HUES64 (cell line): Measurements from ENCODE around the gene SRRM3.
"Not testable (repeated sequence)": the region's sequence is repeated elsewhere in the genome, so short reads cannot be mapped to it uniquely, and the experiment has no call there.

ENCODE experiments used
- H3K27ac ChIP-seq: 2 replicates; pipeline ENCODE4 v1.7.0; 2013; ENCODE audit warnings: low read depth, low read length, inconsistent platforms
- H3K27me3 ChIP-seq: 2 replicates; pipeline ENCODE4 v1.6.1; 2013; ENCODE audit warnings: mild to moderate bottlenecking, low read length; ENCODE audit not compliant: insufficient read depth
- H3K36me3 ChIP-seq: 2 replicates; pipeline ENCODE4 v1.6.1; 2013; ENCODE audit warnings: mild to moderate bottlenecking, low read length; ENCODE audit not compliant: insufficient read depth
- H3K4me1 ChIP-seq: 2 replicates; pipeline ENCODE4 v1.6.1; 2013; ENCODE audit warnings: mild to moderate bottlenecking, low read length, moderate library complexity; ENCODE audit not compliant: insufficient read depth
- H3K4me3 ChIP-seq: 2 replicates; pipeline ENCODE4 v1.5.1; 2013; ENCODE audit warnings: mild to moderate bottlenecking, low read length, moderate library complexity
- H3K9ac ChIP-seq: 2 replicates; pipeline ENCODE4 v1.6.1; 2013; ENCODE audit warnings: mild to moderate bottlenecking, low read depth, low read length
- H3K9me3 ChIP-seq: 2 replicates; pipeline ENCODE4 v1.6.1; 2013; ENCODE audit warnings: low read depth, low read length; ENCODE audit not compliant: insufficient read depth
- WGBS: fragments of 150-250, 120-280 bp; methylation state at CpG from one replicate; pipeline ENCODE4 v1.1.7; 2013; ENCODE audit warnings: missing lambda C conversion rate; 5-methylcytosine and 5-hydroxymethylcytosine counted together

Gene SRRM3

GRCh38 chr7:76335417-76335816 lies 133.7 kb downstream of the SRRM3 start:
- H3K36me3 ChIP-seq = peaks cover 79% of the 10 kb centered on the region
- H3K27ac ChIP-seq, H3K4me3 ChIP-seq, H3K4me1 ChIP-seq, H3K27me3 ChIP-seq, H3K9me3 ChIP-seq, H3K9ac ChIP-seq: not testable (repeated sequence)
- 100% methylated on average over 2 of the region's 2 CpGs for WGBS

GRCh38 chr7:76336094-76336493 lies 134.4 kb downstream of the SRRM3 start:
- Histone ChIP-seq H3K27ac (no peak overlapping the region), H3K27me3 (no peaks in the 10 kb centered on the region), H3K9ac (no peak overlapping the region), H3K9me3 (no peaks in the 10 kb centered on the region), H3K4me1 (peaks cover 6% of the 10 kb centered on the region; the same call in 1 of the 2 replicates), H3K4me3 (no peak overlapping the region), H3K36me3 (peaks cover 78% of the 10 kb centered on the region)
